ENCODE measurements around the gene SIK3. TPM values are rescaled to one million over a fixed set of nuclear protein-coding genes. Genes with fewer than 3 reads are reported as not detected.

The SIK3 gene
- total RNA-seq, 1 experiment from 2014 or later = 4.1 TPM

GRCh38 chr11:116842909-116843308 lies 255.3 kb downstream of the SIK3 start:
- Histone ChIP-seq H3K36me3 (ENCODE audit: insufficient read depth, low read length) (no peaks in the 10 kb centered on the region), H4K20me1 (ENCODE audit: insufficient read depth, low read depth, low read length) (no peaks in the 10 kb centered on the region), H3K9me2 (replicated peaks; ENCODE audit: insufficient read depth, low read length) (no peaks in the 10 kb centered on the region), H3K4me2 (ENCODE audit: low read depth, low read length, poor library complexity, severe bottlenecking) (no peak overlapping the region), H3K27ac (ENCODE audit: low read length) (no peak overlapping the region), H3K79me2 (ENCODE audit: low read length) (no peaks in the 10 kb centered on the region), H3K9ac (ENCODE audit: low read length) (no peak overlapping the region), H3K9me3 (ENCODE audit: low read length) (no peaks in the 10 kb centered on the region), H2AFZ (ENCODE audit: low read length) (no peak overlapping the region), H3K4me3 (ENCODE audit: low read length) (no peak overlapping the region), H3K27me3 (ENCODE audit: low read length) (no peaks in the 10 kb centered on the region), H3K4me1 (ENCODE audit: low read length) (no peaks in the 10 kb centered on the region)
- no peak for DNase-seq

GRCh38 chr11:116842117-116842516 lies 256.1 kb downstream of the SIK3 start:
- no peak overlapping the region for H3K4me3 ChIP-seq (ENCODE audit: low read length)
- no peaks in the 10 kb centered on the region for H3K36me3 ChIP-seq (ENCODE audit: insufficient read depth, low read length)
- no peaks in the 10 kb centered on the region for H3K9me3 ChIP-seq (ENCODE audit: low read length)
- no peaks in the 10 kb centered on the region for H3K4me1 ChIP-seq (ENCODE audit: low read length)
- no peaks in the 10 kb centered on the region for H4K20me1 ChIP-seq (ENCODE audit: insufficient read depth, low read depth, low read length)
- H3K79me2 ChIP-seq (ENCODE audit: low read length) = no peaks in the 10 kb centered on the region
- no peak overlapping the region for H2AFZ ChIP-seq (ENCODE audit: low read length)
- no peak for DNase-seq
- no peak overlapping the region for H3K4me2 ChIP-seq (ENCODE audit: low read depth, low read length, poor library complexity, severe bottlenecking)
- H3K27ac ChIP-seq (ENCODE audit: low read length) = no peak overlapping the region
- no peaks in the 10 kb centered on the region for H3K9me2 ChIP-seq (replicated peaks; ENCODE audit: insufficient read depth, low read length)
- no peaks in the 10 kb centered on the region for H3K27me3 ChIP-seq (ENCODE audit: low read length)
- H3K9ac ChIP-seq (ENCODE audit: low read length) = no peak overlapping the region

- Histone ChIP-seq H3K9ac (ENCODE audit: low read length) (no peak overlapping the region), H3K79me2 (ENCODE audit: low read length) (no peaks in the 10 kb centered on the region), H3K27ac (ENCODE audit: low read length) (no peak overlapping the region)
These were observed 257.4 kb downstream of the SIK3 start for GRCh38 chr11:116840746-116841296.

GRCh38 chr11:116840224-116840745 lies 257.9 kb downstream of the SIK3 start:
- no peak overlapping the region for H3K4me3 ChIP-seq (ENCODE audit: low read length)
- no peak overlapping the region for H3K27ac ChIP-seq (ENCODE audit: low read length)
- no peaks in the 10 kb centered on the region for H3K9me2 ChIP-seq (replicated peaks; ENCODE audit: insufficient read depth, low read length)
- H2AFZ ChIP-seq (ENCODE audit: low read length) = no peak overlapping the region
- no peaks in the 10 kb centered on the region for H3K36me3 ChIP-seq (ENCODE audit: insufficient read depth, low read length)
- no peak for DNase-seq
- H3K27me3 ChIP-seq (ENCODE audit: low read length) = no peaks in the 10 kb centered on the region
- H3K79me2 ChIP-seq (ENCODE audit: low read length) = no peaks in the 10 kb centered on the region
- no peak overlapping the region for H3K4me2 ChIP-seq (ENCODE audit: low read depth, low read length, poor library complexity, severe bottlenecking)
- no peaks in the 10 kb centered on the region for H4K20me1 ChIP-seq (ENCODE audit: insufficient read depth, low read depth, low read length)
- H3K9me3 ChIP-seq (ENCODE audit: low read length) = no peaks in the 10 kb centered on the region
- H3K9ac ChIP-seq (ENCODE audit: low read length) = no peak overlapping the region
- H3K4me1 ChIP-seq (ENCODE audit: low read length) = peaks cover 6% of the 10 kb centered on the region

More at GRCh38 chr11:116840746-116841296, 257.4 kb downstream of the SIK3 start:
- Histone ChIP-seq H3K36me3 (ENCODE audit: insufficient read depth, low read length) (no peaks in the 10 kb centered on the region), H3K9me2 (replicated peaks; ENCODE audit: insufficient read depth, low read length) (no peaks in the 10 kb centered on the region), H3K4me2 (ENCODE audit: low read depth, low read length, poor library complexity, severe bottlenecking) (no peak overlapping the region), H4K20me1 (ENCODE audit: insufficient read depth, low read depth, low read length) (no peaks in the 10 kb centered on the region), H3K27me3 (ENCODE audit: low read length) (no peaks in the 10 kb centered on the region), H3K4me3 (ENCODE audit: low read length) (no peak overlapping the region), H3K9me3 (ENCODE audit: low read length) (no peaks in the 10 kb centered on the region), H3K4me1 (ENCODE audit: low read length) (peaks cover under 1% of the 10 kb centered on the region), H2AFZ (ENCODE audit: low read length) (no peak overlapping the region)
- DNase-seq = no peak

GRCh38 chr11:116838321-116839084 lies 259.7 kb downstream of the SIK3 start:
- Histone ChIP-seq H3K9me3 (ENCODE audit: low read length) (no peaks in the 10 kb centered on the region), H3K79me2 (ENCODE audit: low read length) (no peaks in the 10 kb centered on the region), H3K9ac (ENCODE audit: low read length) (no peak overlapping the region), H3K4me3 (ENCODE audit: low read length) (no peak overlapping the region), H2AFZ (ENCODE audit: low read length) (no peak overlapping the region), H3K36me3 (ENCODE audit: insufficient read depth, low read length) (no peaks in the 10 kb centered on the region), H3K27ac (ENCODE audit: low read length) (no peak overlapping the region), H3K27me3 (ENCODE audit: low read length) (no peaks in the 10 kb centered on the region), H3K4me1 (ENCODE audit: low read length) (peaks cover 7% of the 10 kb centered on the region), H3K9me2 (replicated peaks; ENCODE audit: insufficient read depth, low read length) (no peaks in the 10 kb centered on the region), H3K4me2 (ENCODE audit: low read depth, low read length, poor library complexity, severe bottlenecking) (no peak overlapping the region), H4K20me1 (ENCODE audit: insufficient read depth, low read depth, low read length) (no peaks in the 10 kb centered on the region)
- no peak for DNase-seq

GRCh38 chr11:116837231-116838091 lies 260.8 kb downstream of the SIK3 start, which contains the start of gene APOA1:
Gene APOA1, minus strand, starts transcription at chr11:116837622. Its CDS starts 235 bp downstream, at chr11:116837387.
- Histone ChIP-seq H3K4me1 (ENCODE audit: low read length) (peaks cover 7% of the 10 kb centered on the region), H3K27me3 (ENCODE audit: low read length) (no peaks in the 10 kb centered on the region), H3K36me3 (ENCODE audit: insufficient read depth, low read length) (no peaks in the 10 kb centered on the region), H3K79me2 (ENCODE audit: low read length) (no peaks in the 10 kb centered on the region), H3K4me2 (ENCODE audit: low read depth, low read length, poor library complexity, severe bottlenecking) (no peak within 1 kb of the TSS), H3K9me2 (replicated peaks; ENCODE audit: insufficient read depth, low read length) (no peaks in the 10 kb centered on the region), H4K20me1 (ENCODE audit: insufficient read depth, low read depth, low read length) (no peaks in the 10 kb centered on the region), H2AFZ (ENCODE audit: low read length) (no peak within 1 kb of the TSS), H3K9ac (ENCODE audit: low read length) (no peak within 1 kb of the TSS), H3K27ac (ENCODE audit: low read length) (no peak within 1 kb of the TSS), H3K9me3 (ENCODE audit: low read length) (no peaks in the 10 kb centered on the region), H3K4me3 (ENCODE audit: low read length) (no peak within 1 kb of the TSS)
- DNase-seq = no peak

- Histone ChIP-seq H3K9ac (ENCODE audit: low read length) (no peak overlapping the region), H3K9me3 (ENCODE audit: low read length) (no peaks in the 10 kb centered on the region), H3K4me2 (ENCODE audit: low read depth, low read length, poor library complexity, severe bottlenecking) (no peak overlapping the region), H3K4me3 (ENCODE audit: low read length) (no peak overlapping the region), H4K20me1 (ENCODE audit: insufficient read depth, low read depth, low read length) (no peaks in the 10 kb centered on the region), H3K9me2 (replicated peaks; ENCODE audit: insufficient read depth, low read length) (no peaks in the 10 kb centered on the region), H3K27me3 (ENCODE audit: low read length) (no peaks in the 10 kb centered on the region), H3K27ac (ENCODE audit: low read length) (no peak overlapping the region), H3K36me3 (ENCODE audit: insufficient read depth, low read length) (no peaks in the 10 kb centered on the region), H2AFZ (ENCODE audit: low read length) (no peak overlapping the region), H3K4me1 (ENCODE audit: low read length) (peaks cover 7% of the 10 kb centered on the region), H3K79me2 (ENCODE audit: low read length) (no peaks in the 10 kb centered on the region)
- no peak for DNase-seq
These were observed 261.6 kb downstream of the SIK3 start for GRCh38 chr11:116836632-116836991.

Data from Karpas-422 (cell line).